HepG2 (cell line): ENCODE data around the gene F8. TPM values are rescaled to one million over a fixed set of nuclear protein-coding genes. Genes with fewer than 3 reads are reported as not detected.

Source experiments
- AFF4 ChIP-seq: sonication (generic); formaldehyde crosslinking; IDR thresholded peaks from 2 replicates; pipeline ENCODE4 v1.4.0; 2020; ENCODE audit warnings: missing genetic modification reagents
- ATF3 ChIP-seq: sonication (generic); formaldehyde crosslinking; IDR thresholded peaks from 2 replicates; pipeline ENCODE4 v1.4.0; 2020; ENCODE audit warnings: missing genetic modification reagents
- HNRNPUL1 ChIP-seq: fragments of 200-400 bp; formaldehyde crosslinking; IDR thresholded peaks from 2 replicates; pipeline ENCODE4 v1.6.1; 2017; ENCODE audit warnings: low read depth, mild to moderate bottlenecking, low read length, moderate library complexity
- JUNB ChIP-seq: sonication (generic); formaldehyde crosslinking; IDR thresholded peaks from 2 replicates; pipeline ENCODE4 v1.8.0; 2022; ENCODE audit warnings: missing genetic modification reagents, mild to moderate bottlenecking, borderline replicate concordance
- KMT2B ChIP-seq: IDR thresholded peaks from 2 replicates; pipeline ENCODE4 v1.6.1; 2016; ENCODE audit warnings: missing genetic modification reagents, missing compliant biosample characterization
- LRRFIP1 ChIP-seq: sonication (generic); formaldehyde crosslinking; conservative IDR thresholded peaks from 2 replicates; pipeline ENCODE4 v1.4.0; 2020; ENCODE audit warnings: missing genetic modification reagents
- MIER3 ChIP-seq: IDR thresholded peaks from 2 replicates; pipeline ENCODE4 v1.6.1; 2016; ENCODE audit warnings: missing compliant biosample characterization, borderline replicate concordance
- NR2F2 ChIP-seq: IDR thresholded peaks from 2 replicates; pipeline ENCODE4 v1.6.1; 2012; ENCODE audit warnings: low read depth, inconsistent platforms, borderline replicate concordance
- PAF1 ChIP-seq: IDR thresholded peaks from 2 replicates; pipeline ENCODE4 v1.6.1; 2016; ENCODE audit warnings: missing genetic modification reagents, missing compliant biosample characterization
- RBFOX2 ChIP-seq: fragments of 200-400 bp; formaldehyde crosslinking; IDR thresholded peaks from 2 replicates; pipeline ENCODE4 v1.6.1; 2017; ENCODE audit warnings: low read depth, mild to moderate bottlenecking, low read length
- ZFY ChIP-seq: sonication (generic); formaldehyde crosslinking; IDR thresholded peaks from 2 replicates; pipeline ENCODE4 v1.4.0; 2020; ENCODE audit warnings: missing genetic modification reagents
- ZKSCAN8 ChIP-seq: IDR thresholded peaks from 2 replicates; pipeline ENCODE4 v1.6.1; 2016; ENCODE audit warnings: borderline replicate concordance, missing genetic modification reagents, missing compliant biosample characterization
- ZNF101 ChIP-seq: sonication (generic); formaldehyde crosslinking; IDR thresholded peaks from 2 replicates; pipeline ENCODE4 v1.4.0; 2020; ENCODE audit warnings: mild to moderate bottlenecking, low read depth, missing genetic modification reagents, borderline replicate concordance
- ZNF205 ChIP-seq: IDR thresholded peaks from 2 replicates; pipeline ENCODE4 v1.6.1; 2018; ENCODE audit warnings: missing biosample characterization, missing genetic modification reagents
- ZNF225 ChIP-seq: sonication (generic); formaldehyde crosslinking; IDR thresholded peaks from 2 replicates; pipeline ENCODE4 v1.4.0; 2020; ENCODE audit warnings: mild to moderate bottlenecking, missing genetic modification reagents
- ZNF678 ChIP-seq: sonication (generic); formaldehyde crosslinking; IDR thresholded peaks from 2 replicates; pipeline ENCODE4 v1.4.0; 2020; ENCODE audit warnings: mild to moderate bottlenecking, missing genetic modification reagents
- ZNF687 ChIP-seq: sonication (generic); formaldehyde crosslinking; IDR thresholded peaks from 2 replicates; pipeline ENCODE4 v1.5.1; 2020; ENCODE audit warnings: mild to moderate bottlenecking, missing genetic modification reagents, moderate library complexity
- ZNF703 ChIP-seq: sonication (generic); formaldehyde crosslinking; IDR thresholded peaks from 2 replicates; pipeline ENCODE4 v1.5.1; 2020; ENCODE audit warnings: missing genetic modification reagents, mild to moderate bottlenecking, moderate library complexity, borderline replicate concordance
- ZNF747 ChIP-seq: sonication (generic); formaldehyde crosslinking; IDR thresholded peaks from 2 replicates; pipeline ENCODE4 v1.8.1; 2023; ENCODE audit warnings: missing genetic modification reagents, mild to moderate bottlenecking, borderline replicate concordance
- ZNF776 ChIP-seq: sonication (generic); formaldehyde crosslinking; IDR thresholded peaks from 2 replicates; pipeline ENCODE4 v1.4.0; 2020; ENCODE audit warnings: mild to moderate bottlenecking, missing genetic modification reagents
- polyA plus RNA-seq, 8 experiments: library from polyadenylated mRNA; depleted of rRNA in 3 of 8; stranded (reverse) in 7 of 8; unstranded in 1 of 8; fragments of >200 nt; fragmentation: Illumina TruSeq in 4 of 8; extraction: Trizol in 4 of 8; gene quantifications; 2 replicates each; pipeline versions ENCODE4 v1.2.1 to v1.2.3, GENCODE V29; 2011 to 2016; ENCODE audit warnings: low read depth in 4 of 8, missing spikeins in 1 of 8, mixed read lengths in 1 of 8; ENCODE audit not compliant: insufficient read depth in 1 of 8
- total RNA-seq, 5 experiments: library from RNA; depleted of rRNA; stranded (reverse); fragments of >200 nt; fragmentation: Illumina TruSeq; extraction: Trizol; gene quantifications; 2 replicates each; pipeline ENCODE4 v1.2.3, GENCODE V29; 2016; ENCODE audit warnings: low read depth in 1 of 5

F8 gene
- total and polyA plus RNA-seq, 2 of the 13 experiments (the other 11 are each of a cell fraction or from before 2014, with no cell fraction given): 0.29 to 0.61 TPM

DNA sequence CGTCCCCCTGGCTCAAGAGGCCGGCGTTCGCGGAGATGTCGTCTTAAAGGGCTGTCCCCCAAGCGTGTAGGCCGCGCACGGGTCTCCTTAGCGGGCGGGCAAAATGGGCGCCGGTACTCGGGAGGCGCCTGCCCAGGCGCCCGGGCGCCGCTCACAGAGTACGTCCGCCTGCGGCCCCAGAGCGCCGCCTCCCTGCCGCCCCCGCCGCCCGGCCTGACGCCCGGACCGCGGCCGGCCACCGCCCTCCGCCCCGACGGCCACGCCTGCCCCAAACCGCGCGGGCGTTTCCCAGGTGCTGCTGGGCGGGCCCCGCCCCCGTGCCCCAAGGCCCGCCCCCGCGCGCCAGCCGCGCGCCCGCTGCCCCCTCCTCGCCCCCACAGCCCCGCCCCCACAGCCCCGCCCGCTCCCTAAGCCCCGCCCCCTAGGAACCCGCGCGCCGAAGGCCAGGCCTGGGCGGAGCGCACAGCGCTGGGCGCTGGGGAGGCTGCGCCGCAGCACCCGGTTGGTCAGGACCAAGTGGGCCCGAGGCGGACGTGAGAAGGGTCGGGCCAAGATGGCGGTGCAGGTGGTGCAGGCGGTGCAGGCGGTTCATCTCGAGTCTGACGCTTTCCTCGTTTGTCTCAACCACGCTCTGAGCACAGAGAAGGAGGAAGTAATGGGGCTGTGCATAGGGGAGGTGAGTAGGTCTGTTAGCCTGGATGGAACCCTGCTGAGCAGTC is 48.6 kb upstream of the F8 start, which contains the start of the genes BRCC3, CMC4 and MTCP1 (continued):
- no peak for TF ChIP-seq LRRFIP1 (CRISPR knock-in tag)
- 0 out of 2 replicates have a peak, but pooled peaks have one; percentile 46 for TF ChIP-seq ZNF776
- no peak for TF ChIP-seq NR2F2
- no peak for TF ChIP-seq MIER3 (CRISPR knock-in tag)
- no peak for TF ChIP-seq ZNF205 (CRISPR knock-in tag)
- no peak for TF ChIP-seq ZNF703 (CRISPR knock-in tag)
- TF ChIP-seq ZNF747 (CRISPR knock-in tag): no peak
- TF ChIP-seq PAF1: no peak
- TF ChIP-seq JUNB (CRISPR knock-in tag): no peak
- no peak for TF ChIP-seq ATF3 (CRISPR knock-in tag)
- peak; percentile 65 for TF ChIP-seq RBFOX2
- TF ChIP-seq ZNF687: peak; percentile 71
- TF ChIP-seq KMT2B (CRISPR knock-in tag): no peak
- no peak for TF ChIP-seq ZNF225 (CRISPR knock-in tag)
- no peak for TF ChIP-seq AFF4 (CRISPR knock-in tag)
- TF ChIP-seq HNRNPUL1: no peak
- TF ChIP-seq ZFY (CRISPR knock-in tag): peak; percentile 81
- TF ChIP-seq ZNF101 (CRISPR knock-in tag): no peak
- TF ChIP-seq ZNF678 (CRISPR knock-in tag): no peak
- TF ChIP-seq ZKSCAN8 (CRISPR knock-in tag): no peak
